Measurements from ENCODE around the gene KCTD8. TPM values are rescaled to one million over a fixed set of nuclear protein-coding genes. Genes with fewer than 3 reads are reported as not detected.

KCTD8 gene
- total RNA-seq, 1 donor, result not detected

GRCh38 chr4:44368413-44369167 lies 80.0 kb downstream of the KCTD8 start:
- TF ChIP-seq, protein P1, sequence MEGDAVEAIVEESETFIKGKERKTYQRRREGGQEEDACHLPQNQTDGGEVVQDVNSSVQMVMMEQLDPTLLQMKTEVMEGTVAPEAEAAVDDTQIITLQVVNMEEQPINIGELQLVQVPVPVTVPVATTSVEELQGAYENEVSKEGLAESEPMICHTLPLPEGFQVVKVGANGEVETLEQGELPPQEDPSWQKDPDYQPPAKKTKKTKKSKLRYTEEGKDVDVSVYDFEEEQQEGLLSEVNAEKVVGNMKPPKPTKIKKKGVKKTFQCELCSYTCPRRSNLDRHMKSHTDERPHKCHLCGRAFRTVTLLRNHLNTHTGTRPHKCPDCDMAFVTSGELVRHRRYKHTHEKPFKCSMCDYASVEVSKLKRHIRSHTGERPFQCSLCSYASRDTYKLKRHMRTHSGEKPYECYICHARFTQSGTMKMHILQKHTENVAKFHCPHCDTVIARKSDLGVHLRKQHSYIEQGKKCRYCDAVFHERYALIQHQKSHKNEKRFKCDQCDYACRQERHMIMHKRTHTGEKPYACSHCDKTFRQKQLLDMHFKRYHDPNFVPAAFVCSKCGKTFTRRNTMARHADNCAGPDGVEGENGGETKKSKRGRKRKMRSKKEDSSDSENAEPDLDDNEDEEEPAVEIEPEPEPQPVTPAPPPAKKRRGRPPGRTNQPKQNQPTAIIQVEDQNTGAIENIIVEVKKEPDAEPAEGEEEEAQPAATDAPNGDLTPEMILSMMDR (IDR thresholded peaks at IDR 0.05; ENCODE audit: extremely low read depth, low read depth, low read length), result no peak
- Histone ChIP-seq H3K27ac (ENCODE audit: low read depth, low read length) (no peak overlapping the region), H3K36me3 (ENCODE audit: insufficient read depth, low read length) (no peaks in the 10 kb centered on the region), H3K79me2 (ENCODE audit: insufficient read depth, low read length) (no peaks in the 10 kb centered on the region), H3K4me1 (ENCODE audit: insufficient read depth, low read length) (no peaks in the 10 kb centered on the region), H2AFZ (ENCODE audit: low read length) (no peak overlapping the region), H3K4me2 (ENCODE audit: insufficient read depth, low read length) (no peak overlapping the region), H4K20me1 (ENCODE audit: insufficient read depth, low read length) (no peaks in the 10 kb centered on the region), H3K27me3 (ENCODE audit: insufficient read depth, low read length) (no peaks in the 10 kb centered on the region), H3K9me3 (ENCODE audit: low read depth, low read length) (no peaks in the 10 kb centered on the region), H3K4me3 (ENCODE audit: insufficient read depth, low read length) (no peak overlapping the region)
- DNase-seq (ENCODE audit: insufficient read length, low spot score, missing footprints), result no peak

DNA sequence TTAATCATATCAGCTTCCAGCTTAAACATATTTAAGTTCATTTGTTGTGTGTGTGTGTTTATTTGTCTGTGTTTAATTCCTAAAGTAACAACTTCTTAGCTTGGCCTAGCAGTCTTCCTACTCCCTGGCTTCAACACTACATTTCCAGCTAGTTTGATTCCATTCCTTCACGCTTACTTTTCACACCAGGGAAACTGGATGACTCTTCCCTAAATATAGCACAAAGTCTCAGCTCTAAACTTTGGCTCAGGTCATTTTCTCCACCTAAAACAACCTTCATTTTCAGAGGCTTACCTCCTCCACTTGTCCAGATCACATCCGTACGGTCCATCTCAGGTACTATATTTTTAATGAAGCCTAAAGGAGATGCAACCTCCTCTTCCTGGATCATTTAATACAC lies 94.4 kb downstream of the KCTD8 start:
- Histone ChIP-seq H3K36me3 (ENCODE audit: insufficient read depth, low read length) (no peaks in the 10 kb centered on the region), H3K4me3 (ENCODE audit: insufficient read depth, low read length) (no peak overlapping the region)
- DNase-seq (ENCODE audit: insufficient read length, low spot score, missing footprints), result no peak

DNA sequence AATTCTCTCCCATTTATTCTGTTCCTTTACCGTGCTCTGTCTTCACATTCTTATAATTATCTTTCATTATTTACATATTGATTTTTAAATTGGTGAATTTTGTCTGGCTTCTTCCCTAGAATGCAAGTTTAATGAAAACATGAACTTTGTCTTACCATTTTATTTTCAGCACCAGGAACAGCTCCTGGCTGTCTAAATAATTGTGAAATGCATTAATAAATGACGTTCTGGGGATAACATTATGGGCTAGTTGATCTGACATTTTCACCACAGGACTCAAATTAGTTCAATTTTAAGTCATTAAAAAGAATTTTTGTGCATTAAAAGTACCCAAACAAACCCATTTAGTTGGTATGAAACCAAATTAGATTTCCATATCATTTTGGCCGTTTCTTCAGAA lies 97.5 kb downstream of the KCTD8 start:
- Histone ChIP-seq H3K4me2 (ENCODE audit: insufficient read depth, low read length) (no peak overlapping the region), H3K36me3 (ENCODE audit: insufficient read depth, low read length) (no peaks in the 10 kb centered on the region)
- DNase-seq (ENCODE audit: insufficient read length, low spot score, missing footprints), result no peak

More for the DNA sequence above, 94.4 kb downstream of the KCTD8 start:
- Histone ChIP-seq H3K9me3 (ENCODE audit: low read depth, low read length) (no peaks in the 10 kb centered on the region), H3K4me2 (ENCODE audit: insufficient read depth, low read length) (no peak overlapping the region), H3K79me2 (ENCODE audit: insufficient read depth, low read length) (no peaks in the 10 kb centered on the region), H4K20me1 (ENCODE audit: insufficient read depth, low read length) (no peaks in the 10 kb centered on the region), H3K4me1 (ENCODE audit: insufficient read depth, low read length) (no peaks in the 10 kb centered on the region), H3K27me3 (ENCODE audit: insufficient read depth, low read length) (no peaks in the 10 kb centered on the region), H3K27ac (ENCODE audit: low read depth, low read length) (no peak overlapping the region), H2AFZ (ENCODE audit: low read length) (no peak overlapping the region)
- TF ChIP-seq, protein P1 (IDR thresholded peaks at IDR 0.05; ENCODE audit: extremely low read depth, low read depth, low read length), result no peak

GRCh38 chr4:44342800-44343199 lies 105.8 kb downstream of the KCTD8 start:
- H3K27ac ChIP-seq (ENCODE audit: low read depth, low read length), result no peak overlapping the region
- H3K36me3 ChIP-seq (ENCODE audit: insufficient read depth, low read length), result no peaks in the 10 kb centered on the region
- H3K4me2 ChIP-seq (ENCODE audit: insufficient read depth, low read length), result no peak overlapping the region
- no peaks in the 10 kb centered on the region for H3K4me1 ChIP-seq (ENCODE audit: insufficient read depth, low read length)
- H3K4me3 ChIP-seq (ENCODE audit: insufficient read depth, low read length), result no peak overlapping the region
- no peak overlapping the region for H2AFZ ChIP-seq (ENCODE audit: low read length)
- DNase-seq (ENCODE audit: insufficient read length, low spot score, missing footprints), result no peak
- peaks cover 2% of the 10 kb centered on the region for H3K9me3 ChIP-seq (ENCODE audit: low read depth, low read length)
- H3K79me2 ChIP-seq (ENCODE audit: insufficient read depth, low read length), result no peaks in the 10 kb centered on the region
- H3K27me3 ChIP-seq (ENCODE audit: insufficient read depth, low read length), result no peaks in the 10 kb centered on the region
- TF ChIP-seq, protein P1 (IDR thresholded peaks at IDR 0.05; ENCODE audit: extremely low read depth, low read depth, low read length), result no peak
- no peaks in the 10 kb centered on the region for H4K20me1 ChIP-seq (ENCODE audit: insufficient read depth, low read length)

More for the DNA sequence above, 97.5 kb downstream of the KCTD8 start:
- TF ChIP-seq, protein P1 (IDR thresholded peaks at IDR 0.05; ENCODE audit: extremely low read depth, low read depth, low read length), result no peak
- H3K4me3 ChIP-seq (ENCODE audit: insufficient read depth, low read length), result no peak overlapping the region
- H3K27ac ChIP-seq (ENCODE audit: low read depth, low read length), result no peak overlapping the region
- H2AFZ ChIP-seq (ENCODE audit: low read length), result no peak overlapping the region
- no peaks in the 10 kb centered on the region for H3K27me3 ChIP-seq (ENCODE audit: insufficient read depth, low read length)
- no peaks in the 10 kb centered on the region for H3K9me3 ChIP-seq (ENCODE audit: low read depth, low read length)
- no peaks in the 10 kb centered on the region for H3K79me2 ChIP-seq (ENCODE audit: insufficient read depth, low read length)
- no peaks in the 10 kb centered on the region for H4K20me1 ChIP-seq (ENCODE audit: insufficient read depth, low read length)
- no peaks in the 10 kb centered on the region for H3K4me1 ChIP-seq (ENCODE audit: insufficient read depth, low read length)
